Measurements from ENCODE around the gene TOM1L1.
"Not testable (repeated sequence)": the region's sequence is repeated elsewhere in the genome, so short reads cannot be mapped to it uniquely, and the experiment has no call there.

The TOM1L1 gene, protein sequence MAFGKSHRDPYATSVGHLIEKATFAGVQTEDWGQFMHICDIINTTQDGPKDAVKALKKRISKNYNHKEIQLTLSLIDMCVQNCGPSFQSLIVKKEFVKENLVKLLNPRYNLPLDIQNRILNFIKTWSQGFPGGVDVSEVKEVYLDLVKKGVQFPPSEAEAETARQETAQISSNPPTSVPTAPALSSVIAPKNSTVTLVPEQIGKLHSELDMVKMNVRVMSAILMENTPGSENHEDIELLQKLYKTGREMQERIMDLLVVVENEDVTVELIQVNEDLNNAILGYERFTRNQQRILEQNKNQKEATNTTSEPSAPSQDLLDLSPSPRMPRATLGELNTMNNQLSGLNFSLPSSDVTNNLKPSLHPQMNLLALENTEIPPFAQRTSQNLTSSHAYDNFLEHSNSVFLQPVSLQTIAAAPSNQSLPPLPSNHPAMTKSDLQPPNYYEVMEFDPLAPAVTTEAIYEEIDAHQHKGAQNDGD

DNA sequence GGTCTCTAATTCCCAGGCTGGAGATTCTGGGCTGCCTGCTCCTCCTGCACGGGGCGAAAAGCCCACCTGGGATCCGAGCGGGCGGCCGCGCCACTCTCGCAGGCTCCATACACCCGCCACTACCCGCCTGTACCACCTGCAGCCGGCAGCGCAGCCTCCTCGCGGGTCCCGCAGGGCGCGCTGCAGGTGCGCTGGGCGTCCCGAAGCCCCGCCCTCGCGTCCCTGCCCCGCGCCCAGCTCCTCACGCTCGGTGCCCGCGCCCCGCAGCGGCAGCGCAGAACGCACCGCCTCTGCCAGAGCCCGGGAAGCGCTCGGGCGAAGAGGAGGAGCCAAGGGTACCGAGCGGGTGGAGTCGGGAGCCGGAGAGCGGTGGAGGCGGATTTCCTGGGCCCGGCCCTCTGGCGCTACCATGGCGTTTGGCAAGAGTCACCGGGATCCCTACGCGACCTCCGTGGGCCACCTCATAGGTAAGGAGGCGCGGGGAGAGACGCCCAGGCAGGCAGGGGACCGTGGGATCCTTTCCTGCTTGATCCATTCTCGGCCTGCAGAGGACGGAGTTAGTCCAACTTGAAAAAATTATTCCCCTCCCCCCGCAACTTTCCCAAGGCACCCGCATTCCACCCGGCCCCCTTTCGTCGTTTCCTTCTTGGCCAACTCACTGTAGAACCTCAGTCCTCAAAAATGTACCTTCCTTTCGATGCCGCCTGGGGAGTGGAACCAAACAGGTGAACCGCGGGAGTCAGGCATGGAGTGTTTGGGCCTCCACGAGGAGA is at the start of gene TOM1L1:
TOM1L1 (plus strand) TSS at position 396 of the 773 bp plus-strand sequence; CDS start at position 410, 14 bp downstream.
- DNase-seq (ENCODE audit: low spot score), result peak; percentile 65

DNA sequence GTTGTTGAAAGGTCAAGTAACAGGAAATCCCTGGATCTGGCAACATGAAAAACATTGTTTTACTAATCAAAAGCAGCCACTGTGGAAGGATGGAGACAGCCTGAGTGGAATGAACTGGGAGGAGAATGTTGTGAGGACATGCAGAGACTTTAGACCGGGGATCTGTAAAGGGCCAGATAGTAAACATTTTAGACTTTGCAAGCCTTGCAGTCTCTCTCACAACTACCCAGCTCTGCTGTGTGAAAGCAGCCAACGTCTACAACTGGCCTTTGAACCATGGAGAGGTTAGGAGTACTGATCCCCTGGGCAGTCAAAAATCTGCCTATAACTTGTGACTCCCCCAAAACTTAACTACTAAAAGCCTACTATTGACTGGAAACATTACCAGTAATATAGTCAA is 41.5 kb upstream of the TOM1L1 start:
- DNase-seq (ENCODE audit: low spot score), result no peak

DNA sequence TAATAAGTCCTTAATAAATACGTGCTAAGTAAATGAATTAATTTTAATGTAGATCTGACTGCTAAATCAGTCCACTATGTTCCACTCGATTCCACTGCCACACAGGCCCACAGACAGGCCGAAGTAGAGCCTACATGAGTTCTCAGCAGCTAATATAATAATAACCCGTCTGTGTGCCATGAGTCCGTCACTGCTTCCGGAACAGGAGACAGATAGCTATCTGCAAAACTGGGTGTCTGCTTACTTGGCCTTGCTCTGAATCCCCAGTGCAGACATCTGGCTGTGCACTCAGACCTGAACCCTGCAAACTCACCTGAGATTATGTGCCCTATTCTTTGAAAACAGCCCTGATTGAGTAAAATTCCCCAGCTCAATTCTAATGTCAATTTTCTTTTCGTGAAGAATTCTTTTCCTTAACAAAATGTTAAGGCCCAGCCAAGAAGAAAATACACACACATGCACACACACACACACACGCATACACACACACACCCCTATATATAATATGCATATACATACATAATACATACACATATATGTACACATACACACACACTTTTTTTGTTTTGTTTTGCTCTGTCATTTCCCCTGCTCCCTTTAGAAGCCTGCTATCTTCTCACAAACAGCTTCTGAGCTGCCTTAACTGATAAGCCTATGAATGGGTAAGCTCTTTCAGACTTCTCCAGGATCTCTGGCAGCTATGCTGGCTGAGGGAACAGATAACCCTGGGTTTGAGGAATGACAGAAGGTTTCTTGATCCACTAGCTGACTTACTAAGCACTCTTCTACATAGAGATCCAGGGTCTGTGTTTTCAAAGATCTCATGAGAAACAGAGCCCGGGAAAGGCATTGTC is 39.8 kb upstream of the TOM1L1 start:
- no peak for DNase-seq (ENCODE audit: low spot score)

DNA sequence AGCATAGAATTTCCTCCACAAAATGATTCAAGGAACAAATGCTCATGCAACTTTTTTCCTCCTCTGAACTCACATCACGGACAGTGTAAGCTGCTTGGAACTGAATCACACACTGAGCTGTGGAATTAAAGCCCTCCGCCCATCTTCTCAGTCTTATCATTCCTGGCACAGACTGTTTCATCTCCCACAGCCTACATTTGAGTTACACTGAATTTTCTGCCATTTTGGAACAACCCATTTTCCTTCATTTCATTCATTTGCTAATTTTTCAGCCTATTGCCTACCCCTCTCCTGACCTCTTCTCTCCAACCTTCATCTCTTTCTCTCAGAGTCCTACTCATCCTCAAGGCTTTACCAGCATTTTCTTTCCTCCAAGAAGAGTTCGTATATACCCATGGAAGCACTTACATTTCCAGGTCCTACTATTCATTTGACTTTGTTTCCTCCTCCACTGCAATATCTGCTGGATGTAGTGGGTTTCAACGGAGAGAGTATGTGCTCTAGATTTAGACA is 39.1 kb upstream of the TOM1L1 start:
- no peak for DNase-seq (ENCODE audit: low spot score)

DNA sequence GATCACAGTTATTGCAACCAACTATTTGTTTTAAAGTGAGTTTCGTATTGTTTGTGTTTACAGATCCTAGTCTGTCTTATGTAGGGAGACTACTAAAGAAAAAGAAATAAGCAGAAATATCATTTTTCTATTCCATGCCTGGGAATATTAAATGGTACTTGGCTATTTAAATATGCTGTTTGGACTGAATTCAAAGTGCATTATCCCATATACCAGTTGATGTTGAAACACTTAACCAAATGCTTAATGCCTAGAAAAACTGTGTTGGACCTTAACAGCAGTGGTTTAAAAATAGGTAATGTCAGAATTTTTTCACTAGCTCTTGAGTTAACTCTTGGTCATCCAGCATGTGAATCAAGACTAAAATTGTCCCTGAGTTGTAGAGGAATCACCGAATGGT is 37.5 kb upstream of the TOM1L1 start:
- DNase-seq (ENCODE audit: low spot score), result no peak

DNA sequence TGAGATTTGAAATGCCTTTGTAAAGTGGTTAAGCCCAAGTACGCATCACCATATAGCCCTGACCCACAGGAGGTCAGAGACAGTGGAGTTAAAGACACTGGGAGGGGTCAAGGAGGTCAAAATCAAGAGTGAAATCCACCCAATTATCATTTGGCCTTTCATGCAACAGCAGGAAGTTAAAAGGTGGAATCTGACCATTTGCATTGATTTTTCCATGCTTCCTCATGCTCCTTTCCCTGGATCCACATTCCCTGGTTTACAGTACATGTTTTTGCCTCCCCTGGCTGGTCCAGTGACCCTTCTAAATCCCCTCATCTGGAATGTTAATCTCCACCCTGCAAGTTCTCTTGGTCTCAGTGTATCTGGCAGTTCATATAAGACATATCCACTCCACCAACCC is 36.6 kb upstream of the TOM1L1 start:
- no peak for DNase-seq (ENCODE audit: low spot score)

DNA sequence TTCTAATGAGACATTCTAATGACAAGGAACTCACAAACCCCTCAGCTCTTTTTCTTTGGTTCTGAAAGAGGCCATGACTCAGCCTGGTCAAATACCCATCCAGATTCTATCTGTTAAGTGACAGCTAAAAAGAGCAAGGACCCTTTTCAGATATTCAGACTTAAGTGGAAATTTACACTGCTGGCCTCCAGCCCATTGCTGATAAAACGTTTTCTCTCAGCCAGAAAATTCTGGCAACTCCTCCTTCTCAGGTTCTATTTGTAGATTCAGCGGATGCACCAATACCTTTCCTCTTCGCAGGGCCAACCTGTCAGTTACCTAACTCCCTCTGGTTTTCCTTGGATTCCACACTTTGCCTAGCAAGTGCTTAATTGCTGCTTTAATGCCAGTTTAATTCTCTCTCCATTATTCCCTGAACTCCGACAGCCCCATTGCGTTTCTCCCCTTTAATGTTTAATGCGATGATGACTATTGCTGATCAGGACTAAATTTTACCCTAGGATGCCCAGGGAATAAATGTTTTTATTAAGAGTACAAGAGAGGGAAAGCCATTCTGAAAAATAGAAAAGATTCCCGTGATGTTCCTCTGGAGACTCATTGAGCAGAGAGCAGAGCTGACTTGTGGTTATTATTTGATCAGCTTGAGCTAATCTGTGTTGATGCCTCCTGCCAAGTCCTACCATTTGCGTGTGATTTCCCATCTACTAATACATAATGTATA is 35.9 kb upstream of the TOM1L1 start:
- no peak for DNase-seq (ENCODE audit: low spot score)

DNA sequence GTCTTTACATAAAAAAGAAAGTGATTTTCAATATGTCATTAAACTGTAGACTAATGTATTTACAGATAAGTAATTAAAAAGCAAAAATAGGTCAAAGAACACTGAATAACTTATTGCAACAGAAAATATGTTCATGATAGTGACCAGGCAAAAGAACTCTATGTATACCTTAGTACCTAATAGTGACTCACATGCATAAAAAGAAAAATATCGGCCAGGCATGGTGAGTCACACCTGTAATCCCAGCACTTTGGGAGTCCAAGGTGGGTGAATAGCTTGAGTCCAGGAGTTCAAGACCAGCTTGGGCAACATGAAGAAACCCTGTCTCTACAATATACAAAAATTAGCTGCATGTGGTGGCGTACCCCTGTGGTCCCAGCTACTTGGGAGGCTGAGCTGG is 33.0 kb upstream of the TOM1L1 start:
- DNase-seq (ENCODE audit: low spot score), result no peak

DNA sequence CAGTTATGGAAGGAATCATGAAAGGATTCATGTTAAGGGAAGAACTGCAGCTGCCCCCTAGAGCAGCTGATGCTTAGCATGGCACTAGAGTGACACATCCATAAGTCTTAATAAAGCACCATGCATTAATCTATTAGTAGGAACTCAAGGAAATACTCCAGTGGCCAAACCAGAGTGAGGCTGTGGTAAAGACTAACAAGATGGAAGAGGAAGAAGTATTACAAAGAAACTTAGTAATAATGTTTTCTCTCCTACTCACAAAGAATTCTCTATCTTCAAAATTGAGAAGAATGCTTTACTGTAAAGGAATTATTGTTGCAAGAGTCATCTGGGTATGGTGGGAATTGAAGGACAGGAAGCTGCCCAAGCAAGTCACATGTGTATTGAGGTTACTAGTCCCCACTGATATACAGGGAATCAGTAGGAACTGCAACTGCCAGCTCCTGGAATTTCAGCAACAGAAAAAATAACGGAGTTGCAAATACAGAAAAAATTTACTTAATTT is 29.9 kb upstream of the TOM1L1 start:
- peak; percentile 55 for DNase-seq (ENCODE audit: low spot score)

DNA sequence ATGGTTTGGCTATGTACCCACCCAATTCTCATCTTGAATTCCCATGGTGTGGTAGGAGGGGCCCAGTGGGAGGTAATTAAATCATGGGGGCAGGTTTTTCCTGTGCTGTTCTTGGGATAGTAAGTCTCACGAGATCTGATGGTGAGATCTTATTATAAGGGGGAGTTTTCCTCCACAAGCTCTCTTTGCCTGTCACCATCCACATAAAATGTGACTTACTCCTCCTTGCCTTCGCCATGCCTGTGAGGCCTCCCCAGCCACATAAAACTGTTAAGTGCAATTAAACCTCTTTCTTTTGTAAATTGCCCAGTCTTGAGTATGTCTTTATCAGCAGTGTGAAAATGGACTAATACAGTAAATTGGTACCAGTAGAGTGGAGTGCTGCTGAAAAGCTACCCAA is 24.7 kb upstream of the TOM1L1 start:
- not testable (repeated sequence) for DNase-seq (ENCODE audit: low spot score)

DNA sequence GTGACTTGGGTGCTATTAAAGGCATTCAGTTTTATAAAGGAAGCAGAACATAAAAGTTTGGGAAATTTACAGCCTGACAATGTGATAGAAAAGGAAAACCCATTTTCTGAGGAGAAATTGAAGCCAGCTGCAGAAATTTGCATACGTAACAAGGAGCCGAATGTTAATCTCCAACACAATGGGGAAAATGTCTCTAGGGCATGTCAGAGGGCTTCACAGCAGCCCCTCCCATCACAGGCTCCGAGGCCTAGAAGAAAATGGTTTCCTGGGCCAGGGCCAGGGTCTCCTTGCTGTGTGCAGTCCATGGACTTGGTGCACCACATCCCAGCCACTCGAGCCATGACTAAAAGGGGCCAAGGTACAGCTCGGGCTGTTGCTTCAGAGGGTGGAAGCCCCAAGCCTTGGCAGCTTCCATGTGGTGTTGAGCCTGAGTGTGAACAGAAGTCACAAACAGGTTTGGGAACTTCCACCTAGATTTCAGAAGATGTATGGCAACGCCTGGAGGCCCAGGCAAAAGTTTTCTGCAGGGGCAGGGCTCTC is 23.9 kb upstream of the TOM1L1 start:
- no peak for DNase-seq (ENCODE audit: low spot score)

DNA sequence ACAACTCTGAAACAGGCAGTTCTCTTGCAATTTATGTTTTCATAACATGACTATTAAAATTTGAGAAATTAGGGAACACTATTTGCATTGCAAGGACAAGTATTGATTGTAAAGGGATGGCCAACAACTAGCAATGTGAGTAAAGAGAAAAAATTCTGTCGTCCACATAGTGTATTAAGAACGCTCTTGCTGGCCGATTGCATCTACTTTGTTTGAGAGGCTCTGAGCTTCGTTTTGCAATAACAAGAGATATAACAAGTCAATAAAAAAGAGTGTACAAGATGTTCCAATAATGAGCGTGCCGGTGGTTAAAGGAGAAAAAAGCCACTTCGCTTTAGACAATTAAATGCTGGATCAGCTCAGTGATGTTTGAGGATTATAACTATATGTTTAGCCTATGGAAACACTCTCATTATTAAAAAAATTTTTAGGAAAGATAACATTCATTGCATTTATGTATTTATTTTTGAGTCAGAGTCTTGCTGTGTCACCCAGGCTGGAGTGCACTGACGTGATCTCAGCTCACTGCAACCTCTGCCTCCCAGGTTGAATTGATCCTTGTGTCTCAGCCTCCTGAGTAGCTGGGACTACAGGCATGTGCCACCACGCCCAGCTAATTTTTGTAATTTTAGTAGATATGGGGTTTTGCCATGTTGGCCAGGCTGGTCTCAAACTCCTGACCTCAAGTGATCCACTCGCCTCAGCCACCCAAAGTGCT is 19.2 kb upstream of the TOM1L1 start:
- no peak for DNase-seq (ENCODE audit: low spot score)

DNA sequence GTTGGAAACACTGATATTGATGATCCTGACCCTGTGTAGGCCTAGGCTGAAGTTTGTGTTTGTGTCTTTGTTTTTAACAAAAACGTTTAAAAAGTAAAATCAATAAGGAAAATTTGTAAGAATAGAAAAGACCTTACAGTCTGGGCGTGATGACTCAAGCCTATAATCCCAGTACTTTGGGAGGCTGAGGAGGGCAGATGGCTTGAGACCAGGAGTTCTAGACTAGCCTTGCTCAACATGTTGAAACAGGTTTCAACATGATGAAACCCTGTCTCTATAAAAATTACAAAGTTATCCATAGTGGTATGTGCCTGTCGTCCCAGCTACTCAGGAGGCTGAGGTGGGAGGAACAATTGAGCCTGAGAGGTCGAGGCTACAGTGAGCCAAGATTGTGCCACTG is 18.3 kb upstream of the TOM1L1 start:
- no peak for DNase-seq (ENCODE audit: low spot score)

DNA sequence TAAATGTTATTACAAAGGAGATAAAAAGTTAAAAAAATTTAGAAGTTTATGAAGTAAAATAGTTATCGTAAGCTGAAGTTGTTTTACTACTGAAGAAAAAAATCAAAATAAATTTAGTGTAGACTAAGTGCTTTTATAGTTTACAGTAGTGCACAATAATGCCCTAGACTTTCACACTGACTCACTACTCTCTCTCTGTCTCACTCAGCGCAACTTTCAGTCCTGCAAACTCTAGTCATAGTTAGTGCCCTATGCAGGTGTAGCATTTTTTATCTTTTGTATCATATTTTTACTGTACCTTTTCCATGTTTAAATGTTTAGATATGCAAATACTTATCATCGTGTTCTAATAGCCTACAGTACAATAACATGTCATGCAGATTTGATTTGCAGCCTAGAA is 17.7 kb upstream of the TOM1L1 start:
- DNase-seq (ENCODE audit: low spot score), result no peak

DNA sequence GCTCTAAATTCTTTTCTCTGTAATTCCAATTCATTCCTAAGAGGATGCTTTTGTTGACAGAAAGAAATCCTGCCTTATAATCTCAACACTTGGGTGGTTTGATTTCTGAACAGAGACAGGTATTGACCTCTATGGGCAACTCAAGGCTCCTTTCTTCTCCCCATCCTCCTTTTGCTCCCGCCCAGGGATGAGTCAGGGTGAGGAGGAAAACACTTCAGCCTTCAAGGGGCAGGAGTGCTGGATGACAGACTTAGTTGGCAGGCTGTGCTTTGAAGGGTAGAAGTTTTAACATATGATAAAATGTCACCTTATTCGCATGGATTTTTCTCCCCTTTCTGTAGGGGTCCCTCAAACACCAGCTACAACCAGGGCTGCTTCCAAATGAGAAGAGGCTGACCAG is 16.7 kb upstream of the TOM1L1 start:
- DNase-seq (ENCODE audit: low spot score), result no peak

DNA sequence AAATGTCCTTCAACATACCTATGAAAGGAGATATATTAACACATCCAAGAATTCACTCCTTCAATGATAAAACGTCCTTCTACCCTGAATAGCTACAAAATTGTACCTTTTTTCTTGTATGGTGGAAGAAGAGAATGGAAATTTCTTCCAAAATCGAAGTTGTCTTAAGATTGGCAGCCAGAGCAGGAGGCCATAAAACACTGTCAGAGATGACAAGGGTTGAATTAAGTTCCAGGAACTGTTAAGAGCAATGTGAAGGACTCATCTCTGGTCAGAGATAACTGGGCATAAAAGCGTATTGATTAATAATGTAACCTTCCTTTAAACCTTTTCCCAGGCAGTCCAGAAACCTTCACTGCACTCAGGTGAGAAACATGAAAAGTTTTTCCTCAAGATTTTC is 12.9 kb upstream of the TOM1L1 start:
- DNase-seq (ENCODE audit: low spot score), result no peak

DNA sequence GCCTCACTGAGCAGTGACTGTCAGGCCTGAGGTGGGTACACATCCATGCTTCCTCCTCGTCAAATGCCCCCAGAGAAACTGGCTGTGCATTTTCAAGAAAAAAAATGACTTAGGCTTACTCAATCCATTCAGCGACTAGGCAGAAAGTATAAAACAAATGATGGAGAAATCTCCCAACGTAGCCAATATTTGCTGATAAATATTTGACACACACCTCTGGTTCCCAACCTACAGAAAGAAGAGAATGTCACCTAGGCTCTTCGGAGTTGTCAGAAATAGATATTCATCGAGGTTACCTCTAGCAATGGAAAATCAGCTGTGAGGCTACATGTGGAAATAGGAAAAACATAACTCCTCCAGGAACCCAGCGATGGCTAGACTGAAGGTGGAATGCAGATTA is 12.4 kb upstream of the TOM1L1 start:
- no peak for DNase-seq (ENCODE audit: low spot score)

DNA sequence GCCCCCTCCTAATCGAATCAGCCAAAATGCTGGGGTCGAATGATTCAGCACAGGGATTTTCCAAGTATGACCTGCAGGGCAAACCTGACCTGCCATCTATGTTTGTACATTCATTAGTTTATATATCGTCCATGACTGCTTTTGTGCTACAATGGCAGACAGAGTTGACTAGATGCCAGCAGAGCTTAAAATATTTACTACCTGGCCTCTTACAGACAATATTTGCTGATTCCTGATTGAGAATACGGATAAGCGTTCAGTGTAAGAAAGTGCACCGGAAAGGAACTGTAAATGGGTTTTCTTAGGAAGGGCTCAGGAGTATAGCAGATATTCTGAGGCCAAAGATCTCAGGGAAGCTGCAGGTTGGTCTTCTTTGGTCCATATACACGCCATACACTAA is 11.7 kb upstream of the TOM1L1 start:
- no peak for DNase-seq (ENCODE audit: low spot score)

DNA sequence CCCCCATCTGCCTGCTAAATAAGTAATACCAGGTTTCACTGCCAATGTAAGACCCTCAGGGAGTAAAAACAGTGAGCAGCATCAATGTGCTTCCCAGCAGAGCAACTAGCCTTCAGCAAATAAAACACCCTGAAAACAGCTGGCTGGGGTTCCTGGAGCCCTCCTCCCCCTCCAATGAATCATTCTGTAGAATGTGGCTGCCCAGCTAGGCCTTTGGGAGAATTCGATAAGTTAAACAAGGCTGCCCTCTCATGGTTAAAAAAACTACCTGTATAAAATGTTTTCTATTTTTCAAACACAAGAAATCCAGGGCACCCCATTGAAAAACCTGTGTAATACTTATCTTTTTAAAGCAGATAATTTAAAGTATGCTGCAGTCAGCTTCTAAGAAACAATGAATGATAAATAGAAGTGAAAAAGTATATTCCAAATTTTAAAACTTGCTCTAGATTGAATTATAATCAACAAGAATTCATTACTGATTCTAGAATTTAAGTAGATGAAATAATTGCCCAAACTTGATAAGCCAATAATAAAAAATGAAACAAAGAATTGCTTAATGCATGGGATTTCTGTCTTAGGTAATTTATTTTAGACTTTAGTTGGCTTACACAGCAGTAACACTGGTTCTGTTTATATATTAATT is 9.4 kb upstream of the TOM1L1 start:
- DNase-seq (ENCODE audit: low spot score), result peak; percentile 62

DNA sequence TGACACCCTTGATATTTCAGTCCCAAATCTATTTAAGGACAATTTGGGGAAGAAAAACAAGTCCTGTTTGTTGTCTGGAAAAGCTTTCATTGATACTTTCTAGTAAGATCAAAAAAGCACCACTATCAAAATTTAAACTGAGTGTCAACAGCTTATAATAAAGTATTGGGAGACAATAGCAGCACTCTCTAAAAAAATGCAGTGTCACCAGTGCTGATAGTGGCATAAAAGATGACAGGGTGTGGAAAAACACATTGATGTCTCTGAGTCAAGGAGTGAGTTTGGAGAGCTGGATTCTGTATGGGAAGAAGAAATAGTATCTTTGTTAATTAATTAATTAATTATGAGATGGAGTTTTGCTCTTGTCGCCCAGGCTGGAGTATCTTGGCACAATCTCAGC is 8.3 kb upstream of the TOM1L1 start:
- no peak for DNase-seq (ENCODE audit: low spot score)
